Measurements from ENCODE around the gene GATD1.

GATD1 gene

GRCh38 chr11:721247-721740 lies 56.0 kb downstream of the GATD1 start:
- no peak overlapping the region for H3K4me3 ChIP-seq (ENCODE audit: low read depth, low read length)
- CTCF ChIA-PET, result interaction anchor here (1.0 to 10.2 kb wide), 8 partner anchors 7 to 167 kb away, joined by 3 to 198 read pairs (median 5); partner anchors contain the start of genes DEAF1, EPS8L2 and TMEM80
- no peak for TF ChIP-seq CTCF (IDR thresholded peaks at IDR 0.05; ENCODE audit: insufficient read depth, low read length, missing control alignments)
- POLR2A ChIA-PET, result interaction anchor here (1.4 to 1.8 kb wide), 2 partner anchors 15 to 158 kb away, joined by 3 to 7 read pairs; partner anchors contain the start of gene EPS8L2
- DNase-seq (ENCODE audit: low read depth, low spot score), result no peak

- no peak for DNase-seq (ENCODE audit: low read depth, low spot score)
- no peak overlapping the region for H3K4me3 ChIP-seq (ENCODE audit: low read depth, low read length)
- ChIA-PET POLR2A (interaction anchor here (1.8 kb wide), 1 partner anchor 14 kb away, joined by 7 read pairs; the partner anchor contains the start of gene EPS8L2), CTCF (interaction anchor here (1.0 to 10.2 kb wide), 6 partner anchors 8 to 166 kb away, joined by 3 to 198 read pairs (median 4); partner anchors contain the start of genes DEAF1, EPS8L2 and TMEM80)
- TF ChIP-seq CTCF (IDR thresholded peaks at IDR 0.05; ENCODE audit: insufficient read depth, low read length, missing control alignments), result no peak
Observed at GRCh38 chr11:720642-721246, 56.5 kb downstream of the GATD1 start.

GRCh38 chr11:720017-720641 lies 57.2 kb downstream of the GATD1 start:
- H3K4me3 ChIP-seq (ENCODE audit: low read depth, low read length), result no peak overlapping the region
- no peak for TF ChIP-seq CTCF (IDR thresholded peaks at IDR 0.05; ENCODE audit: insufficient read depth, low read length, missing control alignments)
- no peak for DNase-seq (ENCODE audit: low read depth, low spot score)
- CTCF ChIA-PET, result interaction anchor here (1.0 to 10.2 kb wide), 5 partner anchors 8 to 166 kb away, joined by 3 to 198 read pairs (median 3); partner anchors contain the start of genes DEAF1, EPS8L2 and TMEM80
- POLR2A ChIA-PET, result interaction anchor here (0.6 to 1.8 kb wide), 2 partner anchors 14 to 157 kb away, joined by 3 to 7 read pairs; partner anchors contain the start of gene EPS8L2

GRCh38 chr11:719214-720016 lies 57.9 kb downstream of the GATD1 start:
- no peak overlapping the region for H3K4me3 ChIP-seq (ENCODE audit: low read depth, low read length)
- POLR2A ChIA-PET, result interaction anchor here (0.6 kb wide), 1 partner anchor 156 kb away, joined by 3 read pairs; no protein-coding TSS in a partner anchor
- no peak for TF ChIP-seq CTCF (IDR thresholded peaks at IDR 0.05; ENCODE audit: insufficient read depth, low read length, missing control alignments)
- DNase-seq (ENCODE audit: low read depth, low spot score), result no peak
- CTCF ChIA-PET, result interaction anchor here (1.3 to 10.2 kb wide), 4 partner anchors 8 to 165 kb away, joined by 3 to 198 read pairs (median 4); partner anchors contain the start of genes DEAF1, EPS8L2 and TMEM80
